CD4-positive, alpha-beta memory T cell (primary cell): ENCODE data around the gene NEU2. TPM values are rescaled to one million over a fixed set of nuclear protein-coding genes. Genes with fewer than 3 reads are reported as not detected.
"Not testable (repeated sequence)": the region's sequence is repeated elsewhere in the genome, so short reads cannot be mapped to it uniquely, and the experiment has no call there.

ENCODE experiments used
- CTCF ChIA-PET: fragments of 350-600 bp; sonication (Branson Sonifier 250); formaldehyde crosslinking; loops from one replicate; lab custom pipeline; 2021; ENCODE audit warnings: inconsistent platforms; ENCODE audit not compliant: partially characterized antibody; lab: Charles Lee
- POLR2A ChIA-PET: fragments of 350-600 bp; sonication (Branson Sonifier 250); formaldehyde crosslinking; loops from one replicate; lab custom pipeline; 2021; ENCODE audit not compliant: partially characterized antibody; lab: Charles Lee
- DNase-seq, 5 donors: peaks; one replicate each; pipeline versions ENCODE4 v3.0.0 to v3.0.0-alpha.2; 2020 to 2022; ENCODE audit warnings: mixed read lengths in 1 of 5
- H3K27ac ChIP-seq: one replicate; pipeline ENCODE4 v1.7.0; 2013; ENCODE audit warnings: low read depth, low read length
- H3K27me3 ChIP-seq: 2 replicates; pipeline ENCODE4 v1.7.0; 2013; ENCODE audit warnings: mild to moderate bottlenecking, low read length, moderate library complexity; ENCODE audit not compliant: insufficient read depth
- H3K36me3 ChIP-seq: 2 replicates; pipeline ENCODE4 v1.7.0; 2013; ENCODE audit warnings: mild to moderate bottlenecking, low read length, moderate library complexity; ENCODE audit not compliant: insufficient read depth
- H3K4me1 ChIP-seq: 2 replicates; pipeline ENCODE4 v1.7.0; 2013; ENCODE audit warnings: mild to moderate bottlenecking, low read length, moderate library complexity; ENCODE audit not compliant: insufficient read depth
- H3K4me3 ChIP-seq, 2 donors: one replicate each; pipeline ENCODE4 v1.7.0; 2013; ENCODE audit warnings: low read length in 2 of 2, mild to moderate bottlenecking in 1 of 2
- H3K9me3 ChIP-seq, 2 donors: one replicate each; pipeline ENCODE4 v1.7.0; 2013; ENCODE audit warnings: low read length in 2 of 2, control low read depth in 1 of 2; ENCODE audit not compliant: control insufficient read depth in 1 of 2
- H3K27ac Mint-ChIP-seq, 7 donors: one replicate each; pipeline ENCODE4 v1.8.0; 2020 to 2021; ENCODE audit warnings: mixed read lengths in 7 of 7, mild to moderate bottlenecking in 6 of 7, inconsistent platforms in 3 of 7, moderate library complexity in 3 of 7
- H3K27me3 Mint-ChIP-seq, 2 donors: one replicate each; pipeline ENCODE4 v1.8.0; 2020 to 2021; ENCODE audit warnings: mixed read lengths in 2 of 2
- H3K36me3 Mint-ChIP-seq, 2 donors: one replicate each; pipeline ENCODE4 v1.8.0; 2020 to 2021; ENCODE audit warnings: mixed read lengths in 2 of 2, inconsistent platforms in 1 of 2, mild to moderate bottlenecking in 1 of 2
- H3K4me1 Mint-ChIP-seq, 4 donors: one replicate each; pipeline ENCODE4 v1.8.0; 2020 to 2021; ENCODE audit warnings: mixed read lengths in 4 of 4, mild to moderate bottlenecking in 1 of 4
- H3K4me3 Mint-ChIP-seq, 8 donors: one replicate each; pipeline ENCODE4 v1.8.0; 2020 to 2021; ENCODE audit warnings: mixed read lengths in 8 of 8, mild to moderate bottlenecking in 7 of 8, moderate library complexity in 6 of 8, inconsistent platforms in 3 of 8
- H3K9me3 Mint-ChIP-seq, 8 donors: one replicate each; pipeline ENCODE4 v1.8.0; 2020 to 2021; ENCODE audit warnings: mixed read lengths in 8 of 8, mild to moderate bottlenecking in 5 of 8, inconsistent platforms in 3 of 8, moderate library complexity in 1 of 8
- intact Hi-C: fragments of 100-400 bp; cut with micrococcal nuclease; formaldehyde crosslinking; loops from one replicate; pipeline ENCODE4 v1.15.1; 2023
- polyA plus RNA-seq, 2 donors: library from polyadenylated mRNA; unstranded; fragments of 300-500 nt; fragmentation: Illumina TruSeq; gene quantifications; one replicate each; pipeline ENCODE4 v1.2.3, GENCODE V29; 2021
- total RNA-seq, 2 experiments: library from RNA; stranded (reverse); gene quantifications; one replicate each; pipeline ENCODE4 v1.2.3, GENCODE V29; 2021

Gene NEU2
- total and polyA plus RNA-seq, 4 experiments from 2014 or later: not detected

DNA sequence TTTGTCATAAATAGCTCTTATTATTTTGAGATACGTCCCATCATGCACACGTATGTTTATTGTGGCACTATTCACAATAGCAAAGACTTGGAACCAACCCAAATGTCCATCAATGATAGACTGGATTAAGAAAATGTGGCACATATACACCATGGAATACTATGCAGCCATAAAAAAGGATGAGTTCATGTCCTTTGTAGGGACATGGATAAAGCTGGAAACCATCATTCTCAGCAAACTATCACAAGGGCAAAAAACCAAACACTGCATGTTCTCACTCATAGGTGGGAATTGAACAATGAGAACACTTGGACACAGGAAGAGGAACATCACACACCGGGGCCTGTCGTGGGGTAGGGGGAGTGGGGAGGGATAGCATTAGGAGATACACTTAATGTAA, 12.9 kb upstream of the NEU2 start:
- DNase-seq, H3K36me3 ChIP-seq, H3K4me3 ChIP-seq, H3K9me3 ChIP-seq, POLR2A ChIA-PET, intact Hi-C loops, H3K27ac ChIP-seq, H3K27me3 Mint-ChIP-seq, H3K4me1 Mint-ChIP-seq, H3K9me3 Mint-ChIP-seq, H3K4me1 ChIP-seq, H3K4me3 Mint-ChIP-seq, H3K27me3 ChIP-seq, H3K36me3 Mint-ChIP-seq, H3K27ac Mint-ChIP-seq: not testable (repeated sequence)
- CTCF ChIA-PET: interaction anchor here (1.2 kb wide), 1 partner anchor 34 kb away, joined by 3 read pairs; no protein-coding TSS in a partner anchor

DNA sequence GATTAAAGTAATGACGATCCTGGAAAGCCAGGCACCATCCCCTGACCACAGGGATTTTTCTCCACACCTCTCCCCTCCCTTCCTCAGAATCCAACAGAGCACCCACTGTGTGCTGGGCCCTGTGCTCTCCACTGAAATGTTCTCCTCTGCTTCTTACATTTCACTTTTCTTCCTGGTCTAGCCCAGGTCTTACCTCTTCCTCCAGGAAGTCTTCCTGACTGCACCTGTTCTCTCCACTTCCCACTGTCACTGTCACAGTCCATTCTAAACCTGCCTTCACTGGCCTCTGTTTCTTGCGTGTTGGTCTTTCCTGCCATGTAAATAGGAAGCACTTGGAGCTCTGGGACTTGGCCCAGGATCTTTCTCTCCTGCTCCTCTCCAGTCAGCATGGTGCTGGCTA, 12.0 kb upstream of the NEU2 start:
- no peak for DNase-seq

DNA sequence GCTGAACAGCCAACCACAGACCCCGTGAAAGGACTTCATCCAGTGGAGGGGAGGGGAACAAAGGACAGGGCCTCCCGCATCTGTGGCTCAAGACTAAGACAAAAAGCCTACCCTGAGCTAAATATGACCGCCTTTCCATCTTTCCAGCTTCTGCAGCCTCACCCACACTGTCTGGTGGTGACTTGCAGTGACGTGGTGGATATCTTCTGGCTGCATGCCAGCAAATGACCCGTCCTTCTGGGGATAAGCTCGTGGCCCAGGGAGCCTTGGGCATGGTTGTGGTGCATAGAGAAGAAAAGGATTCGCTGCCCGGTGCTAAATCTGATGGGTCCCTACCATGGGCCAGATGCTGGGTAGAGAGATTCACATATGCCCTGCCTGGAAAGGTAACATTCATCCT, 10.7 kb upstream of the NEU2 start:
- POLR2A ChIA-PET: no interaction called here
- no peak overlapping the region for H3K27ac ChIP-seq
- H3K36me3 ChIP-seq: no peaks in the 10 kb centered on the region
- H3K4me3 Mint-ChIP-seq: no peak overlapping the region
- intact Hi-C loops: no loop called here
- no peaks in the 10 kb centered on the region for H3K4me1 ChIP-seq
- H3K4me3 ChIP-seq: no peak overlapping the region
- CTCF ChIA-PET: no interaction called here
- no peaks in the 10 kb centered on the region for H3K27me3 ChIP-seq
- H3K9me3 Mint-ChIP-seq: peaks cover 0 to 7% (median 3%) of the 10 kb centered on the region in 8 donors
- H3K27ac Mint-ChIP-seq: no peak overlapping the region
- peaks cover 0 to 3% of the 10 kb centered on the region in 2 donors for H3K36me3 Mint-ChIP-seq
- no peaks in the 10 kb centered on the region for H3K9me3 ChIP-seq
- no peaks in the 10 kb centered on the region for H3K4me1 Mint-ChIP-seq
- no peak for DNase-seq
- H3K27me3 Mint-ChIP-seq: no peaks in the 10 kb centered on the region

More for the DNA sequence above, 12.0 kb upstream of the NEU2 start:
- CTCF ChIA-PET: no interaction called here
- Mint-ChIP-seq H3K9me3 (peaks cover 0 to 7% (median 3%) of the 10 kb centered on the region in 8 donors), H3K4me3 (no peak overlapping the region), H3K4me1 (no peaks in the 10 kb centered on the region), H3K27me3 (peaks cover 0 to 1% of the 10 kb centered on the region in 2 donors), H3K36me3 (peaks cover 0 to 3% of the 10 kb centered on the region in 2 donors), H3K27ac (peak overlapping the region in 1 of 7 donors; percentile 68)
- no peak overlapping the region for H3K4me3 ChIP-seq
- no peaks in the 10 kb centered on the region for H3K9me3 ChIP-seq
- no peak overlapping the region for H3K27ac ChIP-seq
- H3K36me3 ChIP-seq: no peaks in the 10 kb centered on the region
- H3K4me1 ChIP-seq: no peaks in the 10 kb centered on the region
- intact Hi-C loops: no loop called here
- POLR2A ChIA-PET: no interaction called here
- H3K27me3 ChIP-seq: no peaks in the 10 kb centered on the region

DNA sequence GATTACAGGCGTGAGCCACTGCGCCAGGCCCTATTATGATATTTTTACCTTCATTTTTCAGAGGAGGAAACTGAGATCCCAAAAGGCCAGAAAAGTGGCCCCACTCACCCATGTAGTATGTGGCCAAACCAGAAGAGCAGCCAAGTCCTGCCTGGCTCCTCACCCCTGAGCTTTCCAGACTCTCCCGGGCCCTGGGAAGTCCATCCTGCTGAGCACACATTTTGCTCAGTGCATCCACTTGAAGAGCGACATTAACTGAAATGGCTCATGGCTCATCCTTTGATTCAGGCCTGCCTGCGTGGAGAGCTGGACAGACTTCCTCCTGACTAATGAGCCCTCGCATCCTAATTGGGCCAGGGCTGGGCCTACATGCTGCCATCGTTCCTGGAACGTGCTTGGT, 9.9 kb upstream of the NEU2 start:
- Mint-ChIP-seq H3K4me1 (no peaks in the 10 kb centered on the region), H3K27ac (no peak overlapping the region), H3K4me3 (no peak overlapping the region), H3K27me3 (no peaks in the 10 kb centered on the region), H3K36me3 (peaks cover 0 to under 1% of the 10 kb centered on the region in 2 donors), H3K9me3 (peaks cover 0 to 5% (median under 1%) of the 10 kb centered on the region in 8 donors)
- H3K9me3 ChIP-seq: no peaks in the 10 kb centered on the region
- no peak for DNase-seq
- H3K4me3 ChIP-seq: no peak overlapping the region
- no peaks in the 10 kb centered on the region for H3K4me1 ChIP-seq
- H3K27ac ChIP-seq: no peak overlapping the region
- H3K36me3 ChIP-seq: no peaks in the 10 kb centered on the region
- intact Hi-C loops: no loop called here
- ChIA-PET POLR2A (no interaction called here), CTCF (no interaction called here)
- H3K27me3 ChIP-seq: no peaks in the 10 kb centered on the region

GRCh38 chr2:233023007-233023760, 9.3 kb upstream of the NEU2 start:
- H3K9me3 Mint-ChIP-seq: peaks cover 0 to 3% (median 0%) of the 10 kb centered on the region in 8 donors
- Histone ChIP-seq H3K27ac (no peak overlapping the region), H3K4me3 (no peak overlapping the region), H3K36me3 (no peaks in the 10 kb centered on the region), H3K9me3 (no peaks in the 10 kb centered on the region), H3K27me3 (no peaks in the 10 kb centered on the region), H3K4me1 (no peaks in the 10 kb centered on the region)
- H3K27me3 Mint-ChIP-seq: no peaks in the 10 kb centered on the region
- CTCF ChIA-PET: no interaction called here
- no peaks in the 10 kb centered on the region for H3K4me1 Mint-ChIP-seq
- no peak overlapping the region for H3K27ac Mint-ChIP-seq
- POLR2A ChIA-PET: no interaction called here
- intact Hi-C loops: no loop called here
- DNase-seq: no peak
- H3K4me3 Mint-ChIP-seq: no peak overlapping the region
- no peaks in the 10 kb centered on the region for H3K36me3 Mint-ChIP-seq

DNA sequence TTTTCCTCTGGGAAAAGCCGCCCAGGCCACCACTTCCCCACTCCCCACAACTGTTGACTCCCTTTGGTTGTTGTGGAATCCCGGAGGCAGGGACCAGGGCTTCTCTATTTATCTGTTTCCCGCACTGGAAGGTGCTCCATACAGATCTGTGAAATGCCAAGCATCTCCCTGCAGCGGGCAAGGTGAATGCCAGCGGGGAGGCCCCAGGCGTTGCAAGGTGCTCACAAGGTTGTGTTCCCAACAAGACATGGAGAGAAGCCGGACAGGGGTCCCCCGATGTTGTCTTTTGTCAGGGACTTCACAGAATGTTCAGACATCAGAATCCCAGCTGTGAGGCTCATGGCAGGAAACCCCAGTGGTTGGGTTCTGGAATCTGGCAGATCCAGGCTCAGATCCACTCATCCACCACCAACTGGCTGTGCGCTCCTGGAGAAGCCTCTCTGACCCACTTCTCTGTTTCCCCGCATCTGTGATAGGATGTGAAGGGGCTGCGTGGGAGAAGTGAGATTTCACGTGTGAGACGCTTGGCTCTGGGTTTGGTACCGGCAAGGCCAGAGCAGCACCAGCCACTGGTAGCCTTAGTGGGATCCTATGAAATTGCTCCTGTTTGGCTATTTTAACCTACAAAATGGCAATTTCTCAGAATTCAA, 8.6 kb upstream of the NEU2 start:
- POLR2A ChIA-PET: no interaction called here
- no peaks in the 10 kb centered on the region for H3K36me3 Mint-ChIP-seq
- Histone ChIP-seq H3K9me3 (no peaks in the 10 kb centered on the region), H3K36me3 (no peaks in the 10 kb centered on the region), H3K27ac (no peak overlapping the region), H3K4me3 (no peak overlapping the region), H3K27me3 (no peaks in the 10 kb centered on the region), H3K4me1 (no peaks in the 10 kb centered on the region)
- H3K27ac Mint-ChIP-seq: no peak overlapping the region
- CTCF ChIA-PET: no interaction called here
- intact Hi-C loops: no loop called here
- H3K4me1 Mint-ChIP-seq: no peaks in the 10 kb centered on the region
- no peaks in the 10 kb centered on the region for H3K9me3 Mint-ChIP-seq
- H3K4me3 Mint-ChIP-seq: no peak overlapping the region
- DNase-seq: no peak
- no peaks in the 10 kb centered on the region for H3K27me3 Mint-ChIP-seq

- H3K27me3 Mint-ChIP-seq: no peaks in the 10 kb centered on the region
- H3K9me3 Mint-ChIP-seq: no peaks in the 10 kb centered on the region
- ChIA-PET CTCF (no interaction called here), POLR2A (no interaction called here)
- intact Hi-C loops: no loop called here
- no peak overlapping the region for H3K27ac Mint-ChIP-seq
- Histone ChIP-seq H3K4me1 (no peaks in the 10 kb centered on the region), H3K4me3 (no peak overlapping the region), H3K27ac (no peak overlapping the region), H3K36me3 (no peaks in the 10 kb centered on the region), H3K9me3 (no peaks in the 10 kb centered on the region), H3K27me3 (no peaks in the 10 kb centered on the region)
- no peak overlapping the region for H3K4me3 Mint-ChIP-seq
- no peaks in the 10 kb centered on the region for H3K4me1 Mint-ChIP-seq
- no peaks in the 10 kb centered on the region for H3K36me3 Mint-ChIP-seq
- DNase-seq: no peak
These were observed 6.8 kb upstream of the NEU2 start for GRCh38 chr2:233025706-233026105.
